ENCODE results near the gene SESN3.

DNA sequence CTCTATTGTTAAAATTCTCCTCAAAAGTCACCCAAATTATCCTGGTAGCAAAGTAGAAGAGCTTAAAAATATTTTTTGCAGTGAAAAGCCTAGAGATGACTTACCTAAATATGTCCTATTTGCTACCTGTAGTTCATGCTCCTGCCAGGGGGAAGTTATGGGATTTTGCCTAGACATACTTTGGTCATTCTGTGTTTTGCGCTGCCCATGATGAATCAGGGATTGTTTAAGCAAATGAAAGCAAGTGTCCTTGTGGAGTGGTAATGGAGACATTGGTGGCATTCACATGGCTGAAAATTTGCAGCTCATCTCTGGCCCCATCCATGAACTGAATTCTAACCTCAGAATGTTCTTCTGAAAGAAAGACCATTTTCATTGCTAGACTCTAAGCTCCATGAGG is 14.6 kb upstream of the SESN3 start:
- TF ChIP-seq, protein P1, sequence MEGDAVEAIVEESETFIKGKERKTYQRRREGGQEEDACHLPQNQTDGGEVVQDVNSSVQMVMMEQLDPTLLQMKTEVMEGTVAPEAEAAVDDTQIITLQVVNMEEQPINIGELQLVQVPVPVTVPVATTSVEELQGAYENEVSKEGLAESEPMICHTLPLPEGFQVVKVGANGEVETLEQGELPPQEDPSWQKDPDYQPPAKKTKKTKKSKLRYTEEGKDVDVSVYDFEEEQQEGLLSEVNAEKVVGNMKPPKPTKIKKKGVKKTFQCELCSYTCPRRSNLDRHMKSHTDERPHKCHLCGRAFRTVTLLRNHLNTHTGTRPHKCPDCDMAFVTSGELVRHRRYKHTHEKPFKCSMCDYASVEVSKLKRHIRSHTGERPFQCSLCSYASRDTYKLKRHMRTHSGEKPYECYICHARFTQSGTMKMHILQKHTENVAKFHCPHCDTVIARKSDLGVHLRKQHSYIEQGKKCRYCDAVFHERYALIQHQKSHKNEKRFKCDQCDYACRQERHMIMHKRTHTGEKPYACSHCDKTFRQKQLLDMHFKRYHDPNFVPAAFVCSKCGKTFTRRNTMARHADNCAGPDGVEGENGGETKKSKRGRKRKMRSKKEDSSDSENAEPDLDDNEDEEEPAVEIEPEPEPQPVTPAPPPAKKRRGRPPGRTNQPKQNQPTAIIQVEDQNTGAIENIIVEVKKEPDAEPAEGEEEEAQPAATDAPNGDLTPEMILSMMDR (IDR thresholded peaks at IDR 0.05): no peak
- no peak for TF ChIP-seq POLR2A (IDR thresholded peaks at IDR 0.05)

All from adrenal gland (tissue), 5 donors.